ENCODE results near the gene USP9Y. TPM values are rescaled to one million over a fixed set of nuclear protein-coding genes. Genes with fewer than 3 reads are reported as not detected.

Gene USP9Y
- total and polyA plus RNA-seq, 2 donors, result under 0.01 to 13.1 TPM

Other genes starting within 250 kb of the USP9Y start
- not detected for gene DDX3Y, start 203.6 kb downstream of the USP9Y start, total RNA-seq
- 50.2 TPM for gene DDX3Y, start 203.6 kb downstream of the USP9Y start, polyA plus RNA-seq

Data from urinary bladder (tissue), 2 donors.